HG03108 (cell line): ENCODE measurements around the gene TMPRSS6.
"Not testable (repeated sequence)": the region's sequence is repeated elsewhere in the genome, so short reads cannot be mapped to it uniquely, and the experiment has no call there.

Source experiments
- ATAC-seq: cut with Tn5 transposase; IDR thresholded peaks from one replicate; pipeline ENCODE4 v1.9.1; 2021; ENCODE audit warnings: moderate library complexity; ENCODE audit not compliant: unreplicated experiment

TMPRSS6 gene

GRCh38 chr22:37090920-37091695, 18.4 kb downstream of the TMPRSS6 start:
- ATAC-seq = no peak

DNA sequence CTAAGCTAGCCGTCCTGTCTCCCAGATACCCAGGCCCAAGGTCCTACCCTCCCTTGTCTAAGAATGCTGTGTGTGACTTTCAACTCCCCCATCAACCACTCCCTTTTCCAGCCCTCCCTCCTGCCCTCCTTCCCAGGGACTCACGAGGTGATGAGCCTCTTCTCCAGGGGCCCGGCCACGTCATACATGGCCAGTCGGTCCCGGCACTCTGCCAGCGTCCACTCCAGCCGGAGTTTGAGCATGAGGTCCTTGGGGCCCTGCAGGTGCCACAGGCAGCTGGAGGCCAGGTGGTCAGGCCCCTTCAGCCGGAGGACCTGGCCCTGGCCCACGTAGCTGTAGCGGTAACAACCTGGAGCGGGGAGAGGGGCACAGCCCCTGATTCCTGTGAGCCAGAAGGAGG, 20.1 kb downstream of the TMPRSS6 start:
- no peak for ATAC-seq

GRCh38 chr22:37088750-37089408, 20.6 kb downstream of the TMPRSS6 start:
- ATAC-seq = no peak

DNA sequence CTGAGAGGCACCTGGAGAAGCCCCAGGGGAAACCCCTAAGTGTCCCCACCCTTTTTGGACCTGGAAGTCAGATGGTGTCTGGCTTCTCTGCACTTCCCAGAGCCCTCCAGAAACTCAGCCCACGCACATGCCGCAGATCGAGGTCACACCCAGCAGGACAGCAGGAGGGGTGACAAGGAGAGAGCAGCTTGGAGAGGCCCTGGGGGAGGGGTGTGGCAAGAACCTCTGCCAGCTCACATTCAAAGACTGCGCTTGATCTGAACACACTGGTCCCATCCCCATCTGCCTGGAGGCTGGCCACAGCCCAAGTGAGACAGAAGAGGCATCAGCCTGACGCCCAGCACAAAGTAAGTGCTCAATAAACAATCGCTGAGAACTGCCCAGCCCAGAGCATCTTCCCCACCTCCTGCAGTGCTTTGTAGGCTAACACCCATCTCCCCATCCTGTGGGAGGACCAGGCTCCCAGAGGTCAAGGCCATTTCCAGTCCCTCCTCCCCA, 21.4 kb downstream of the TMPRSS6 start:
- no peak for ATAC-seq

GRCh38 chr22:37086184-37086583, 23.3 kb downstream of the TMPRSS6 start:
- ATAC-seq = no peak

DNA sequence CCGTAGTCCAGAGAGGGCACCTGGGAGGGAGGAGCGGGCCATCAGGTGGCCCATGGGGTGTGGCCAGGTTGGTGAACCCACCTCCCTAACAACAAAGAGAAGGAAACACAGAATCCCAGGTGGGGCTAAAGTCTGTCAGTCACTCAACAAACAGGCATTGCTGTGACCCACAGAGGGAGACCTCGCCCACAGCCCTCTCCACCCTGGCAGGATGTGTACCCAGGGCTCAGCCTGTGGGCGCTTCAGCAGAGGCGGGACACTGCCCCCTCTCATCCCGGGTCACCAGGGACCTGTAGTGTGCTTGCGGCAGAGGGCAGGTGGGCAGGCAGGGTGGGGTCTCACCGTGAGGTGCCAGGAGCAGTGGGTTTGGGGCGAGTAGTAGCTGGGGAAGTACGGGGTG, 25.1 kb downstream of the TMPRSS6 start:
- no peak for ATAC-seq

DNA sequence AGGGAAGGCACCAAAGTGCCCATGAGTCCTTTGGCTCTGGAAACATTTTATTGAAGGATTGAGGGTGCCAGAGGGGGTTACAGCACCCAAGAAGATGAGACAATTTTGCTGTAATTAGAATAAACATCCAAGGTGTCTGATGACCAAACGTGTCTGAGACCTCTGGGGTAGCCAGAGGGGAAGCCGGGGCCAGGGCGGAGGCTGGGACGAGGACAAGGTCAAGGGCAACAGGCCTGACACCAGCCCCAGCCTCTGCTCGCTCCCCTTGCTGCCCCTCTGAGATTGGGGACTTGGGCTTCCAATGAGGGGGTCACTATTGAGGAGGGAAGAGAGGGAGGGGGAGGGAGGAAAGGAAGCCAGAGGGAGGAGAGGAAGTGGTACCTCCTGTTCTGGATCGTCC, 25.6 kb downstream of the TMPRSS6 start:
- no peak for ATAC-seq

GRCh38 chr22:37082251-37082873, 27.2 kb downstream of the TMPRSS6 start:
- no peak for ATAC-seq

GRCh38 chr22:37080838-37081237, 28.7 kb downstream of the TMPRSS6 start:
- ATAC-seq = no peak

DNA sequence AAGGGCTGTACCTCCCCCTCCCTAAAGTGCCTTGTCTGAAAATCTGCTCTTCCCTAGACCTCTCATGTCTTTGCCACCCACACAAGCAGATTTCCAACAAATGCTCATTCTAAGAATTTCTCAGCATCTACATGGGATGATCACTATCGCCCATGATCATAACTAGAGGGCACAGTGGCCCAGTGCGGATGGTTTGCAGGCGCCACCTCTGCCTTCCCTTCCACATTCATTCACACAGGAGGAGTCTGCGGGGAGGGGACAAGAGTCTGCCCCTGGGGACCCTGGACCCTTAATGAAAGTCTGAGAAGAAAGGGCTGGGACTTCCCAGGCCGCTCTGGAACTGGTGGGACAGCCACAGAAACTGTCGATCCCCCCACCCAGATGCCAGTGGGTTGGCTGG, 29.1 kb downstream of the TMPRSS6 start:
- no peak for ATAC-seq

DNA sequence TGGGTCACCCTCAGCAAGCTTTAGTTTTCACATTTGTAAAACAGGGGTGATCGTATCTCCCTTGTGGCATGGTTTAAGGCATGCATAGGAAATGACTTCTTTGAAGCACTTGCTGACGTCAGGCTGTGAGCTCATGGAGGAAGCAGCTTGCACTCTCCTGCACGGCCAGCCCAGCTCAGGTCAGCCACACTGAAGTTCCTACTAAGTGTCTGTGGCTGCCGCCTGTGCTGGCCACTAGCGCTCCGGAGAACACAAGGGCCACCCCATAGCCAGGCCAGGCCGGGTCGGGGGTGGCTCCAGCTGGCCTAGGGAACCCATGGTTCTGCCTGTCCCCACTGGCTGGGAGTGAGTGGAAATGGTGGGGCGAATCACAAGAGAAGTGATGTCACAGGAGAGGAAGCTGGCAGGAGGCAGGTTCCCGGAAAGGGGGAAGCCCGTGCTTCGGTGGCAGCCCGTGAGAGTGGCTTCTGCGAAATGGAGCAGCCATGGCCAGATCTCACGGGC, 29.8 kb downstream of the TMPRSS6 start:
- no peak for ATAC-seq

- ATAC-seq = no peak
These were observed 30.4 kb downstream of the TMPRSS6 start for GRCh38 chr22:37079158-37079557.

DNA sequence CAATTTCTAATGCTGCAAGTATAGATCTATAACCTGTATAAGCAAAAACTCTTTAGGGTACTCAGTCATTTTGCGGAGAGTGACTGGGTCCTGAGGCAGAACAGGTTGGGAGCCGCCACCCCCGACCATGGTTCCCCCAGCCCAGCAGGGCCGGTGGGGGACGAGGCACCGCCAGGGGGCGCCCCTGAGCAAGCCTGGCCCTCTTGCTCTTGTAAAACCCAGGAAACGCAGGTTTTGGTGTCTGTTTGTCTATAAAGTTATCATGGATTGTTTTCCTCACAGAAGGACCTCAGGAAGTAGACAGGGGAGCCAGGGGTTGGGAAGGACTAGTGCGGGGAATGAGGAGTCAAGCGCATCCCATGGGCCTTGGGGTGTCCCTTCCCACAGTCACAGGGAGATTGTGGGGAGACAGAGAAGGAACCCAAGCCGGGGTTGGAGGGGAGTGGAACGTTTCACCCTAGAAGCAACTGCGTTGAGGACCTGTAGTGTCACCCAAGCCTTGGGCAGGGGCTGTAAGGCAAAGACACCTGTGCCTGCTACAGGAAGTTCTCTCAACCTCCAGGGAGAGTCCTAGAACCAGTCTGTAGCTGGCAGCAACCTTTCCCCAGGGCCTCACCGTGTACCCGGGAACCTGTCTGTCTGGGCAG, 31.6 kb downstream of the TMPRSS6 start:
- ATAC-seq = no peak

GRCh38 chr22:37075822-37076433, 33.6 kb downstream of the TMPRSS6 start:
- ATAC-seq = no peak

DNA sequence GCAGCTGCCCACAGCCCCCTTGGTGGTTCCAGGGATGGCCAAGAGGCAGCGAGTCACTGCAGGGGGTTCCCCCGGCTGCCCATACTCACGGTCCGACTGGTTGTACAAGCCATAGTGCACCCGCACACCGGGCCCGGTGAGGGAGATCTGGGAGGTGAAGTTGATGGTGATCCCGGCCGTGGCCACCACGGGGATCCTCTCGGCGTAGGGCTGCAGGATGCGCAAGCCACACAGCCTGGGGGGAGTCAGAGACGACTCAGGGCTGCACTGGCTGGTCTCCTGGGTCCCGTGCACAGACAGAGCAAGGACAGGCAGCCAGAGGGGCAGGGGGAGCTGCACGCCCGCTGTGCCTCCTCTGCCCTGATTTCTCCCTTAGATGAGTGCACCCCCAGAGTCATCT, 34.5 kb downstream of the TMPRSS6 start:
- no peak for ATAC-seq

- ATAC-seq = no peak
These were observed 35.0 kb downstream of the TMPRSS6 start for GRCh38 chr22:37074537-37074936.

GRCh38 chr22:37072673-37073072, 36.8 kb downstream of the TMPRSS6 start:
- no peak for ATAC-seq

GRCh38 chr22:37071850-37072592, 37.5 kb downstream of the TMPRSS6 start:
- not testable (repeated sequence) for ATAC-seq

DNA sequence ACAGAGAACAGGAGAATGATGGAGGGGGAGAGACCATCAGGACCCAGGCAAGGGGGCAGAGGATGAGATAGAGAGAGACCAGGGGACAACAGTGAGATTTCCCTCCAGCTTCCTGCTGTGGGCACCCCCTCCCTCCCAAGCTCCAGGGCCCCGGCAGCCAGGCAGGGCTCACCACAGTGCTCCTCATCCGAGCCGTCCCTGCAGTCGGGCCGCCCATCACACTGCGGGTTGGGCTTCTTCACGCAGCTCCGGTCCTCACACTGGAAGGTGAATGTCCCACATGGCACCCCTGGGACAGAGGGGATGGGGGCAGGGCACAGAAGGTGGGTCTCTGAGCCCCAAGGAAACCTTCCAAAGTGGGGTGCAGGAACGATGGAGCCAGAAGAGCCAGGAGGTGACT, 38.8 kb downstream of the TMPRSS6 start:
- ATAC-seq = no peak

GRCh38 chr22:37070334-37070733, 39.2 kb downstream of the TMPRSS6 start:
- ATAC-seq = no peak
